ENCODE measurements around the gene VPS37D.

The VPS37D gene

GRCh38 chr7:73646785-73647724, 20.6 kb upstream of the VPS37D start:
- no peak for TF ChIP-seq EZH2phosphoT487 (conservative IDR thresholded peaks at IDR 0.05; ENCODE audit: low read length)
- TF ChIP-seq, protein P1, sequence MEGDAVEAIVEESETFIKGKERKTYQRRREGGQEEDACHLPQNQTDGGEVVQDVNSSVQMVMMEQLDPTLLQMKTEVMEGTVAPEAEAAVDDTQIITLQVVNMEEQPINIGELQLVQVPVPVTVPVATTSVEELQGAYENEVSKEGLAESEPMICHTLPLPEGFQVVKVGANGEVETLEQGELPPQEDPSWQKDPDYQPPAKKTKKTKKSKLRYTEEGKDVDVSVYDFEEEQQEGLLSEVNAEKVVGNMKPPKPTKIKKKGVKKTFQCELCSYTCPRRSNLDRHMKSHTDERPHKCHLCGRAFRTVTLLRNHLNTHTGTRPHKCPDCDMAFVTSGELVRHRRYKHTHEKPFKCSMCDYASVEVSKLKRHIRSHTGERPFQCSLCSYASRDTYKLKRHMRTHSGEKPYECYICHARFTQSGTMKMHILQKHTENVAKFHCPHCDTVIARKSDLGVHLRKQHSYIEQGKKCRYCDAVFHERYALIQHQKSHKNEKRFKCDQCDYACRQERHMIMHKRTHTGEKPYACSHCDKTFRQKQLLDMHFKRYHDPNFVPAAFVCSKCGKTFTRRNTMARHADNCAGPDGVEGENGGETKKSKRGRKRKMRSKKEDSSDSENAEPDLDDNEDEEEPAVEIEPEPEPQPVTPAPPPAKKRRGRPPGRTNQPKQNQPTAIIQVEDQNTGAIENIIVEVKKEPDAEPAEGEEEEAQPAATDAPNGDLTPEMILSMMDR (IDR thresholded peaks at IDR 0.05; ENCODE audit: insufficient read depth, low read length, poor library complexity, severe bottlenecking), result no peak
- Histone ChIP-seq H3K9me3 (ENCODE audit: insufficient read depth, low read length) (no peaks in the 10 kb centered on the region), H3K27ac (ENCODE audit: low read depth, low read length) (no peak overlapping the region), H3K9ac (ENCODE audit: low read length) (no peak overlapping the region), H3K79me2 (ENCODE audit: insufficient read depth, low read length) (no peaks in the 10 kb centered on the region), H3K4me3 (ENCODE audit: insufficient read depth, low read length, poor library complexity, severe bottlenecking) (no peak overlapping the region), H2AFZ (ENCODE audit: low read depth, low read length, severe bottlenecking) (no peak overlapping the region), H3K27me3 (ENCODE audit: low read length) (no peaks in the 10 kb centered on the region), H3K36me3 (ENCODE audit: low read length) (no peaks in the 10 kb centered on the region), H3F3A (ENCODE audit: insufficient read depth) (no peaks in the 10 kb centered on the region), H4K20me1 (ENCODE audit: low read depth, low read length) (no peaks in the 10 kb centered on the region), H3K9me2 (replicated peaks; ENCODE audit: insufficient read depth, low read length) (no peaks in the 10 kb centered on the region), H3K4me2 (ENCODE audit: low read depth, low read length, poor library complexity, severe bottlenecking) (peak overlapping the region; percentile 62)

DNA sequence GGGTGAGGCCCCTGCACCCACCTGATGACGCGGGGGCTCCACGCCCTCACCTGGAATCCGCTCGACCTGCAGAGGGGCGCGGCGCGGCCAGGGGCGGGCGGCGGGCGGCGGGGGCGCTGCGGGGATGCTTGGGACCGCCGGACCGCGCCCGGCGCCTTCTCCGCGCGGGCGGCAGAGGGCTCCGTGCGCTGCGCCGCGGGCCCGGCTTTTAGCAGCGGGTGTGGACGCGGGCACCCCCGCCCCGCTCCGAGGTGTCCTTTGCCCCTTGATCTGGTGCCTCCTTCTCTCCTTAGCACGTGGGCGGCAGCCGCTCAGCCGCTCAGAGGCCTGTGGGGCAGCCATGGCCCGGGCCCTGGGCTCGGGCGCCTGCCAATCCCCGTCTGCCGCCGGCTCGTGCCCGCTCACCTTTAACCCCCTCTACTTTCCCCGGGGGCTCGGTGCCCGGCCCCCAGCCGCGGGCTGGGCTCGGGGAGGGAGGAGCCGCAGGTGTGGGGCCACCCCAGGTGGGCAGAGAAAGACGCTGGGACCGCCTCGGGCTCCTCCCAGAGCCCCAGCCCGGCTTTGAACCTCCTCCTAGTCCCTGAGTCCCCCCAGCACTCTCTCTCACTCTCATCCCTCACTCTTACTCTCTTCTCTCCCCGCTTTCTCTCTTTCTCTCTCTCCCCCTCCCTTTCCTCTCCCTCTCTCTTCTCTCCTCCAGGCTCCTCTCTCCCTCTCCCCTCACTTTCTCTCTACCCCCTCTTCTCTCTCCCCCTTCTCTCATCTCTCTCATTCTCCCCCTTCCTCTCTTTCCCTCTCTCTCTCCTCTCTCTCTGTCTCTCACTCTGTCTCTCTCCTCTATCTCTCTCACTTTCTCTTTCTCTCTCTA, 19.7 kb upstream of the VPS37D start:
- Histone ChIP-seq H3K27me3 (ENCODE audit: low read length) (no peaks in the 10 kb centered on the region), H3K4me3 (ENCODE audit: insufficient read depth, low read length, poor library complexity, severe bottlenecking) (peak overlapping the region; percentile 46), H3F3A (ENCODE audit: insufficient read depth) (no peaks in the 10 kb centered on the region), H3K36me3 (ENCODE audit: low read length) (no peaks in the 10 kb centered on the region), H3K79me2 (ENCODE audit: insufficient read depth, low read length) (no peaks in the 10 kb centered on the region), H2AFZ (ENCODE audit: low read depth, low read length, severe bottlenecking) (peak overlapping the region; percentile 92), H3K4me2 (ENCODE audit: low read depth, low read length, poor library complexity, severe bottlenecking) (peak overlapping the region; percentile 62), H3K27ac (ENCODE audit: low read depth, low read length) (no peak overlapping the region), H4K20me1 (ENCODE audit: low read depth, low read length) (no peaks in the 10 kb centered on the region), H3K9me2 (replicated peaks; ENCODE audit: insufficient read depth, low read length) (no peaks in the 10 kb centered on the region), H3K9ac (ENCODE audit: low read length) (peak overlapping the region; percentile 40), H3K9me3 (ENCODE audit: insufficient read depth, low read length) (no peaks in the 10 kb centered on the region)
- TF ChIP-seq, protein P1 (IDR thresholded peaks at IDR 0.05; ENCODE audit: insufficient read depth, low read length, poor library complexity, severe bottlenecking), result no peak
- peak; percentile 32; the same call in 1 of the 2 replicates for TF ChIP-seq EZH2phosphoT487 (conservative IDR thresholded peaks at IDR 0.05; ENCODE audit: low read length)

GRCh38 chr7:73648593-73649332, 18.9 kb upstream of the VPS37D start:
- TF ChIP-seq EZH2phosphoT487 (conservative IDR thresholded peaks at IDR 0.05; ENCODE audit: low read length), result 0 out of 2 replicates have a peak, but pooled peaks have one; percentile 72
- TF ChIP-seq, protein P1 (IDR thresholded peaks at IDR 0.05; ENCODE audit: insufficient read depth, low read length, poor library complexity, severe bottlenecking), result no peak

More at GRCh38 chr7:73648593-73649332, 18.9 kb upstream of the VPS37D start:
- no peaks in the 10 kb centered on the region for H3K9me3 ChIP-seq (ENCODE audit: insufficient read depth, low read length)
- H2AFZ ChIP-seq (ENCODE audit: low read depth, low read length, severe bottlenecking), result peak overlapping the region; percentile 92
- peak overlapping the region; percentile 40; the same call in 1 of the 2 replicates for H3K9ac ChIP-seq (ENCODE audit: low read length)
- no peaks in the 10 kb centered on the region for H3K36me3 ChIP-seq (ENCODE audit: low read length)
- no peaks in the 10 kb centered on the region for H3K9me2 ChIP-seq (replicated peaks; ENCODE audit: insufficient read depth, low read length)
- H3K4me3 ChIP-seq (ENCODE audit: insufficient read depth, low read length, poor library complexity, severe bottlenecking), result peak overlapping the region; percentile 46
- H4K20me1 ChIP-seq (ENCODE audit: low read depth, low read length), result no peaks in the 10 kb centered on the region
- peak overlapping the region; percentile 62 for H3K4me2 ChIP-seq (ENCODE audit: low read depth, low read length, poor library complexity, severe bottlenecking)
- H3K27ac ChIP-seq (ENCODE audit: low read depth, low read length), result no peak overlapping the region
- H3K79me2 ChIP-seq (ENCODE audit: insufficient read depth, low read length), result no peaks in the 10 kb centered on the region
- no peaks in the 10 kb centered on the region for H3F3A ChIP-seq (ENCODE audit: insufficient read depth)
- H3K27me3 ChIP-seq (ENCODE audit: low read length), result no peaks in the 10 kb centered on the region

All from SU-DHL-6 (cell line).